ENCODE results near the gene ADAM15.

GRCh38 chr1:155005076-155006011 is 45.8 kb upstream of the ADAM15 start:
- peak; percentile 34 to 52 for TF ChIP-seq JUND (IDR thresholded peaks at IDR 0.05)
- TF ChIP-seq, protein P1, sequence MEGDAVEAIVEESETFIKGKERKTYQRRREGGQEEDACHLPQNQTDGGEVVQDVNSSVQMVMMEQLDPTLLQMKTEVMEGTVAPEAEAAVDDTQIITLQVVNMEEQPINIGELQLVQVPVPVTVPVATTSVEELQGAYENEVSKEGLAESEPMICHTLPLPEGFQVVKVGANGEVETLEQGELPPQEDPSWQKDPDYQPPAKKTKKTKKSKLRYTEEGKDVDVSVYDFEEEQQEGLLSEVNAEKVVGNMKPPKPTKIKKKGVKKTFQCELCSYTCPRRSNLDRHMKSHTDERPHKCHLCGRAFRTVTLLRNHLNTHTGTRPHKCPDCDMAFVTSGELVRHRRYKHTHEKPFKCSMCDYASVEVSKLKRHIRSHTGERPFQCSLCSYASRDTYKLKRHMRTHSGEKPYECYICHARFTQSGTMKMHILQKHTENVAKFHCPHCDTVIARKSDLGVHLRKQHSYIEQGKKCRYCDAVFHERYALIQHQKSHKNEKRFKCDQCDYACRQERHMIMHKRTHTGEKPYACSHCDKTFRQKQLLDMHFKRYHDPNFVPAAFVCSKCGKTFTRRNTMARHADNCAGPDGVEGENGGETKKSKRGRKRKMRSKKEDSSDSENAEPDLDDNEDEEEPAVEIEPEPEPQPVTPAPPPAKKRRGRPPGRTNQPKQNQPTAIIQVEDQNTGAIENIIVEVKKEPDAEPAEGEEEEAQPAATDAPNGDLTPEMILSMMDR (IDR thresholded peaks at IDR 0.05; ENCODE audit: low read depth, low read length, missing input control), result no peak
- no peak for TF ChIP-seq REST (IDR thresholded peaks at IDR 0.05)
- TF ChIP-seq TAF1 (conservative IDR thresholded peaks at IDR 0.05), result no peak
